Transverse colon (tissue), 4 donors: ENCODE data around the gene SRPRA.

Source experiments
- CTCF ChIP-seq, 5 experiments: fragments of 200-600 bp in 3 of 5; fragments of 450-650 bp in 2 of 5; sonication (generic) in 3 of 5; IDR thresholded peaks; 1 replicate in 2 of 5; 2 replicates in 3 of 5; pipeline ENCODE4 v1.5.1; 2016 to 2017; ENCODE audit warnings: antibody characterized with exemption in 5 of 5, inconsistent platforms in 3 of 5, mild to moderate bottlenecking in 2 of 5, moderate library complexity in 1 of 5
- EP300 ChIP-seq: sonication (generic); formaldehyde crosslinking; IDR thresholded peaks from one replicate; pipeline ENCODE4 v1.6.1; 2017; ENCODE audit warnings: antibody characterized with exemption, low read depth
- POLR2AphosphoS5 ChIP-seq, 3 donors: sonication (generic); formaldehyde crosslinking; IDR thresholded peaks; one replicate each; pipeline ENCODE4 v1.6.1; 2016; ENCODE audit warnings: antibody characterized with exemption in 3 of 3

- TF ChIP-seq EP300 (no peak), CTCF (IDR thresholded peaks at IDR 0.05) (no peak), POLR2AphosphoS5 (IDR thresholded peaks at IDR 0.05) (no peak)
These were observed 16.1 kb upstream of the SRPRA start for GRCh38 chr11:126284829-126285228.
